K562 (cell line): ENCODE data around the gene KCNK18. TPM values are rescaled to one million over a fixed set of nuclear protein-coding genes. Genes with fewer than 3 reads are reported as not detected.

ENCODE experiments used
- ATAC-seq: fragments of 200-7000 bp; cut with Tn5 transposase; 3 replicates; pipeline ENCODE4 v1.9.1; 2020; ENCODE audit warnings: moderate library complexity
- BruUV-seq: library from RNA; stranded (reverse); fragments of 400-500 nt; replicated peaks from 2 replicates; lab custom pipeline; 2021; lab: Mats Ljungman, UMichigan
- CTCF ChIA-PET: fragments of 300-600 bp; formaldehyde crosslinking; extraction: SDS; loops from one replicate; lab custom pipeline; 2021; ENCODE audit warnings: low intra/inter-chr PET ratio; lab: Yijun Ruan, JAX
- POLR2A ChIA-PET: fragments of 300-600, 350-650 bp; sonication (Branson Sonifier 250); formaldehyde crosslinking; extraction: SDS; loops from one replicate; lab custom pipeline; 2021; ENCODE audit warnings: antibody characterized with exemption, inconsistent platforms; lab: Yijun Ruan, JAX
- DNase-seq, 4 experiments: peaks; one replicate each; pipeline versions ENCODE4 v3.0.0 to v3.0.0-alpha.2; 2011 to 2018; ENCODE audit warnings: low spot score in 3 of 4, mixed read lengths in 3 of 4; ENCODE audit errors: extremely low read depth in 1 of 4
- FAIRE-seq: peaks from 2 replicates; lab custom pipeline; 2011; peaks lifted over from hg19 to GRCh38; lab: Jason Lieb, UNC
- H2AFZ ChIP-seq: 2 replicates; pipeline ENCODE4 v1.6.0; 2011; ENCODE audit warnings: low read depth, low read length, control low read depth, inconsistent platforms
- H3K27ac ChIP-seq: fragments of 200-600 bp; 3 replicates; pipeline ENCODE4 v1.8.0; 2011; ENCODE audit warnings: low read depth, mild to moderate bottlenecking, control low read depth, inconsistent platforms, low read length, moderate library complexity, mixed read lengths; ENCODE audit errors: extremely low read depth
- H3K27me3 ChIP-seq, 2 experiments: fragments of 300-600 bp in 1 of 2; 2 replicates in 1 of 2; 3 replicates in 1 of 2; pipeline versions ENCODE4 v1.6.0 to v1.8.0; 2011; ENCODE audit warnings: inconsistent platforms in 2 of 2, low read length in 2 of 2, mild to moderate bottlenecking in 1 of 2, mixed read lengths in 1 of 2, moderate library complexity in 1 of 2; ENCODE audit not compliant: control insufficient read depth in 2 of 2, insufficient read depth in 2 of 2
- H3K36me3 ChIP-seq: fragments of 300-600 bp; 3 replicates; pipeline ENCODE4 v1.8.0; 2011; ENCODE audit warnings: mild to moderate bottlenecking, low read length, inconsistent platforms; ENCODE audit not compliant: control insufficient read depth, insufficient read depth
- H3K4me1 ChIP-seq, 2 experiments: fragments of 200-600 bp in 1 of 2; replicated peaks in 1 of 2; 2 replicates in 1 of 2; 3 replicates in 1 of 2; pipeline versions ENCODE4 v1.5.1 to v1.8.0; 2011; ENCODE audit warnings: inconsistent platforms in 2 of 2, low read length in 2 of 2, mild to moderate bottlenecking in 1 of 2, mixed read lengths in 1 of 2, moderate library complexity in 1 of 2; ENCODE audit not compliant: control insufficient read depth in 2 of 2, insufficient read depth in 2 of 2
- H3K4me2 ChIP-seq: 2 replicates; pipeline ENCODE4 v1.6.1; 2011; ENCODE audit warnings: low read length, control low read depth, inconsistent platforms, mixed read lengths; ENCODE audit not compliant: insufficient read depth
- H3K4me3 ChIP-seq: fragments of 200-600 bp; sonication (generic), shearing (Covaris generic); 2 replicates; pipeline ENCODE4 v1.5.1; 2016; ENCODE audit warnings: control low read depth, inconsistent platforms
- H3K79me2 ChIP-seq: fragments of 200-600 bp; 3 replicates; pipeline ENCODE4 v1.8.0; 2011; ENCODE audit warnings: low read length, inconsistent platforms; ENCODE audit not compliant: control insufficient read depth, insufficient read depth
- H3K9ac ChIP-seq, 2 experiments: 2 replicates each; pipeline versions ENCODE4 v1.6.0 to v1.6.1; 2011; ENCODE audit warnings: low read depth in 2 of 2, low read length in 2 of 2, control low read depth in 1 of 2, inconsistent platforms in 1 of 2, mild to moderate bottlenecking in 1 of 2, mixed read lengths in 1 of 2; ENCODE audit not compliant: insufficient read depth in 1 of 2
- H3K9me1 ChIP-seq: one replicate; pipeline ENCODE4 v1.6.0; 2011; ENCODE audit warnings: inconsistent platforms, mild to moderate bottlenecking, low read length, moderate library complexity; ENCODE audit not compliant: control insufficient read depth, insufficient read depth
- H3K9me3 ChIP-seq: replicated peaks from 2 replicates; pipeline ENCODE4 v1.5.1; 2011; ENCODE audit warnings: low read depth, low read length, inconsistent platforms; ENCODE audit not compliant: control insufficient read depth, insufficient read depth
- H4K20me1 ChIP-seq: replicated peaks from 2 replicates; pipeline ENCODE4 v1.6.1; 2011; ENCODE audit warnings: low read length, inconsistent platforms, mixed read lengths; ENCODE audit not compliant: control insufficient read depth, insufficient read depth
- CBFA2T3 ChIP-seq: fragments of 450-650 bp; IDR thresholded peaks from 2 replicates; pipeline ENCODE4 v1.6.1; 2017
- KLF16 ChIP-seq: IDR thresholded peaks from 2 replicates; pipeline ENCODE4 v1.6.1; 2016; ENCODE audit warnings: antibody characterized with exemption
- MIER1 ChIP-seq: fragments of 450-650 bp; IDR thresholded peaks from 2 replicates; pipeline ENCODE4 v1.6.1; 2016; ENCODE audit warnings: antibody characterized with exemption, mild to moderate bottlenecking, low read depth
- RBM34 ChIP-seq: fragments of 200-400 bp; formaldehyde crosslinking; IDR thresholded peaks from 2 replicates; pipeline ENCODE4 v1.6.1; 2018; ENCODE audit warnings: low read length, borderline replicate concordance; ENCODE audit not compliant: insufficient read depth
- SAFB2 ChIP-seq: fragments of 200-400 bp; formaldehyde crosslinking; IDR thresholded peaks from 2 replicates; pipeline ENCODE4 v1.6.1; 2018; ENCODE audit warnings: borderline replicate concordance, low read length, low read depth, moderate library complexity; ENCODE audit not compliant: severe bottlenecking
- SLC30A9 ChIP-seq: fragments of 250-450 bp; sonication (Bioruptor Pico); IDR thresholded peaks from 2 replicates; pipeline ENCODE4 v1.8.0; 2022; ENCODE audit warnings: mild to moderate bottlenecking, moderate library complexity
- TOE1 ChIP-seq, 2 experiments: fragments of 450-650 bp in 1 of 2; sonication (generic) in 1 of 2; formaldehyde crosslinking in 1 of 2; IDR thresholded peaks; 2 replicates each; pipeline versions ENCODE4 v1.7.1 to v1.8.0; 2016 to 2022; ENCODE audit warnings: borderline replicate concordance in 2 of 2, mild to moderate bottlenecking in 2 of 2, antibody characterized with exemption in 1 of 2, inconsistent platforms in 1 of 2, low read depth in 1 of 2, missing genetic modification reagents in 1 of 2, moderate library complexity in 1 of 2
- ZNF263 ChIP-seq: sonication (generic); formaldehyde crosslinking; IDR thresholded peaks from 2 replicates; pipeline ENCODE4 v1.8.0; 2022; ENCODE audit warnings: mild to moderate bottlenecking, missing genetic modification reagents, borderline replicate concordance
- WGBS: fragments of 100-300 bp; shearing (Covaris generic); methylation state at CpG from one replicate; pipeline ENCODE4 v1.1.6; 2016; ENCODE audit warnings: low coverage, mixed read lengths; ENCODE audit not compliant: insufficient coverage; ENCODE audit errors: missing lambda C conversion rate; 5-methylcytosine and 5-hydroxymethylcytosine counted together
- in situ Hi-C: fragments of 300-500 bp; cut with MboI; formaldehyde crosslinking; loops from 4 replicates; pipeline ENCODE4 v1.15.0; 2018; ENCODE audit warnings: inconsistent platforms, mixed read lengths
- intact Hi-C: fragments of 100-400 bp; cut with micrococcal nuclease; formaldehyde crosslinking; loops from 2 replicates; pipeline ENCODE4 v1.14.2; 2022
- polyA plus RNA-seq, 8 experiments: library from polyadenylated mRNA; depleted of rRNA in 4 of 8; stranded (reverse) in 5 of 8; unstranded in 3 of 8; fragments of >200 nt; fragmentation: Nextera tagmentation in 2 of 8; fragmentation: Illumina TruSeq in 1 of 8; extraction: Ambion mirVana in 2 of 8; extraction: Trizol in 1 of 8; gene quantifications; 2 replicates each; pipeline versions ENCODE4 v1.2.1 to v1.2.3, GENCODE V29; 2011 to 2014; ENCODE audit warnings: inconsistent platforms in 1 of 8, missing spikeins in 1 of 8
- total RNA-seq, 7 experiments: library from RNA; depleted of rRNA in 6 of 7; stranded (reverse); fragments of >200 nt in 6 of 7; fragmentation: Illumina TruSeq in 2 of 7; extraction: Trizol in 2 of 7; gene quantifications; 2 replicates each; pipeline versions ENCODE4 v1.2.1 to v1.2.3, GENCODE V29; 2011 to 2021; ENCODE audit warnings: low replicate concordance in 1 of 7
- TF ChIP-seq, protein P1 (sequence below): sonication (generic); formaldehyde crosslinking; IDR thresholded peaks from 2 replicates; pipeline ENCODE4 v1.5.0; 2020; ENCODE audit warnings: missing genetic modification reagents

KCNK18 gene
- total and polyA plus RNA-seq, 9 of the 15 experiments (the other 6 are each of a cell fraction or from before 2014, with no cell fraction given): not detected

DNA sequence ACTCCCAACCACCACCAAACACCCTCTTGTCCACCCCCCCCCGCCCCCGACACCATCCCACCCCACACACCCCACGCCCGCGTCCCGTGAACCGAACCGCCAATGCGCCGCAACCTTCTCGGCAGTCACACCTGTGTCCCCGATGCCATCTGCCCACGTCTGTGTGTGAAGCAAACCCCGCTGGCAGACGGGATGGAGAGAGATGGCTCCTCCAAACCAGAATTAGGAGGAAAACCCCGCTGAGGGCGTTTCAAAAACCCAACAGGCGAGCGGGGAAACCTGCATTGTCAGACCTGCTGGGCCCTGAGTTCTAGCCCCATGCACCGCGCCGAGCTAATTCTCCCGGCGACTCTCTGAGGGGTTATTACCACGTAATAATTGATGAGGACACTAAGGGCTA is 28.6 kb upstream of the KCNK18 start:
- Histone ChIP-seq H3K4me2 (no peak overlapping the region), H3K27me3 (peaks cover 13 to 52% of the 10 kb centered on the region in 2 experiments; a peak in 4 of 5 replicates), H3K79me2 (no peaks in the 10 kb centered on the region), H4K20me1 (peaks cover 4% of the 10 kb centered on the region; the same call in 1 of the 2 replicates), H3K27ac (no peak overlapping the region), H3K9ac (no peak overlapping the region), H2AFZ (no peak overlapping the region), H3K9me3 (no peaks in the 10 kb centered on the region), H3K36me3 (no peaks in the 10 kb centered on the region), H3K4me1 (peaks cover 0 to 22% of the 10 kb centered on the region in 2 experiments; a peak in 2 of 5 replicates), H3K9me1 (no peaks in the 10 kb centered on the region), H3K4me3 (no peak overlapping the region)
- TF ChIP-seq, protein P1, sequence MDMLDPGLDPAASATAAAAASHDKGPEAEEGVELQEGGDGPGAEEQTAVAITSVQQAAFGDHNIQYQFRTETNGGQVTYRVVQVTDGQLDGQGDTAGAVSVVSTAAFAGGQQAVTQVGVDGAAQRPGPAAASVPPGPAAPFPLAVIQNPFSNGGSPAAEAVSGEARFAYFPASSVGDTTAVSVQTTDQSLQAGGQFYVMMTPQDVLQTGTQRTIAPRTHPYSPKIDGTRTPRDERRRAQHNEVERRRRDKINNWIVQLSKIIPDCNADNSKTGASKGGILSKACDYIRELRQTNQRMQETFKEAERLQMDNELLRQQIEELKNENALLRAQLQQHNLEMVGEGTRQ: no peak
- no peak for TF ChIP-seq SLC30A9 (CRISPR knock-in tag)
- TF ChIP-seq TOE1 (IDR thresholded peaks at IDR 0.05; ENCODE audit: borderline replicate concordance): no peak
- TF ChIP-seq TOE1 (CRISPR knock-in tag; IDR thresholded peaks at IDR 0.05; ENCODE audit: borderline replicate concordance, low read depth): no peak
- no peak for TF ChIP-seq KLF16
- no peak for TF ChIP-seq RBM34
- no peak for TF ChIP-seq CBFA2T3
- TF ChIP-seq SAFB2: no peak
- no peak for TF ChIP-seq ZNF263 (CRISPR knock-in tag)
- no peak for TF ChIP-seq MIER1
- BruUV-seq: no TSS peak
- intact Hi-C loops (no loop called here), in situ Hi-C loops (loop anchor here (25.0 kb wide), 1 partner anchor 706 kb away; no protein-coding TSS in a partner anchor)
- DNase-seq: no peak
- FAIRE-seq: no peak
- ChIA-PET POLR2A (no interaction called here), CTCF (interaction anchor here (1.3 kb wide), 1 partner anchor 332 kb away, joined by 3 read pairs; no protein-coding TSS in a partner anchor)
- 35% methylated on average over 12 of the region's 25 CpGs for WGBS
- ATAC-seq: no peak
